Fibroblast of lung (primary cell): Measurements from ENCODE around the gene MILR1.

Source experiments
- CTCF ChIP-seq, 2 donors: IDR thresholded peaks in 1 of 2; conservative IDR thresholded peaks in 1 of 2; 1 replicate in 1 of 2; 2 replicates in 1 of 2; pipeline ENCODE4 v1.5.1; 2011 to 2012; ENCODE audit warnings: low read length in 2 of 2, control low read depth in 1 of 2, inconsistent platforms in 1 of 2, low read depth in 1 of 2, mild to moderate bottlenecking in 1 of 2
- EZH2 ChIP-seq: IDR thresholded peaks from 2 replicates; pipeline ENCODE4 v1.5.1; 2012; ENCODE audit warnings: low read length, control low read depth, mild to moderate bottlenecking; ENCODE audit errors: missing control alignments

GRCh38 chr17:64497565-64498035 lies 48.7 kb downstream of the MILR1 start:
- no peak for TF ChIP-seq EZH2
- TF ChIP-seq CTCF (conservative IDR thresholded peaks at IDR 0.05 in 1 of 2, IDR thresholded peaks at IDR 0.05 in 1 of 2; ENCODE audit: low read depth in 1 of 2, low read length in 2 of 2) = no peak
